Measurements from ENCODE around the gene TANC1.
"Not testable (repeated sequence)": the region's sequence is repeated elsewhere in the genome, so short reads cannot be mapped to it uniquely, and the experiment has no call there.

TANC1 gene

GRCh38 chr2:159013103-159013502 lies 44.7 kb downstream of the TANC1 start:
- peaks cover 13% of the 10 kb centered on the region for H3K9me3 ChIP-seq (ENCODE audit: control insufficient read depth, insufficient read depth, low read length)
- no peak overlapping the region for H3K9ac ChIP-seq (ENCODE audit: low read depth, low read length)
- no peaks in the 10 kb centered on the region for H3K36me3 ChIP-seq (ENCODE audit: insufficient read depth, low read length)

DNA sequence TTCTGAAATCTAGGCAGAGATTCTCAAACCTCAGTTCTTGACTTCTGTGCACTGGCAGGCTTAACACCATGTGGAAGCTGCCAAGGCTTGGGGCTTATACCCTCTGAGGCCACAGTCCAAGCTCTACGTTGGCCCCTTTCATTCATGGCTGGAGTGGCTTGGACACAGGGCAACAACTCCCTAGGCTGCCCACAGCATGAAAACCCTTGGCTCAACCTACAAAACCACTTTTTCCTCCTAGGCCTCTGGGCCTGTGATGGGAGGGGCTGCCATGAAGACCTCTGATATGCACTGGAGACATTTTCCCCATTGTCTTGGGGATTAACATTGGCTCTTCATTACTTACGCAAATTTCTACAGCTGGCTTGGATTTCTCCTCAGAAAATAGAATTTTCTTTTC lies 46.7 kb downstream of the TANC1 start:
- H3K9me3 ChIP-seq (ENCODE audit: control insufficient read depth, insufficient read depth, low read length): peaks cover 13% of the 10 kb centered on the region
- H3K36me3 ChIP-seq (ENCODE audit: insufficient read depth, low read length): no peaks in the 10 kb centered on the region
- H3K4me1 ChIP-seq (ENCODE audit: insufficient read depth, low read length): peaks cover 3% of the 10 kb centered on the region
- no peak overlapping the region for H3K9ac ChIP-seq (ENCODE audit: low read depth, low read length)

More at GRCh38 chr2:159013103-159013502, 44.7 kb downstream of the TANC1 start:
- peaks cover 5% of the 10 kb centered on the region for H3K4me1 ChIP-seq (ENCODE audit: insufficient read depth, low read length)

DNA sequence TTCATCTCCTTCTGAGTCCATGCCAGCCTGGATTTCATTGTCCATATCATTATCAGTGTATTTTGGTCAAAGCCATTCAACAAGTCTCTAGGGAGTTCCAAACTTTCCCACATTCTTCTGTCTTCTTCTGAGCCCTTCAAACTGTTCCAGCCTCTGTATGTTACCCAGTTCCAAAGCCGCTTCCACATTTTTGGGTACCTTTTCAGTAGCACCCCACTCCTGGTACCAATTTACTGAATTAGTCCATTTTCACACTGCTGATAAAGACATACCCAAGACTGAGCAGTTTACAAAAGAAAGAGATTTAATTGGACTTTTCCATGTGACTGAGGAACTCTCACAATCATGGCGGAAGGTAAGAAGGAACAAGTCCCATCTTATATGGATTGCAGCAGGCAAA lies 47.4 kb downstream of the TANC1 start:
- Histone ChIP-seq H3K9ac (ENCODE audit: low read depth, low read length) (no peak overlapping the region), H3K4me1 (ENCODE audit: insufficient read depth, low read length) (no peaks in the 10 kb centered on the region), H3K9me3 (ENCODE audit: control insufficient read depth, insufficient read depth, low read length) (peaks cover 13% of the 10 kb centered on the region), H3K36me3 (ENCODE audit: insufficient read depth, low read length) (no peaks in the 10 kb centered on the region)

- H3K9ac ChIP-seq (ENCODE audit: low read depth, low read length): no peak overlapping the region
- H3K36me3 ChIP-seq (ENCODE audit: insufficient read depth, low read length): no peaks in the 10 kb centered on the region
- H3K4me1 ChIP-seq (ENCODE audit: insufficient read depth, low read length): no peaks in the 10 kb centered on the region
- peaks cover 13% of the 10 kb centered on the region for H3K9me3 ChIP-seq (ENCODE audit: control insufficient read depth, insufficient read depth, low read length)
Measured at GRCh38 chr2:159017837-159018236, 49.4 kb downstream of the TANC1 start.

DNA sequence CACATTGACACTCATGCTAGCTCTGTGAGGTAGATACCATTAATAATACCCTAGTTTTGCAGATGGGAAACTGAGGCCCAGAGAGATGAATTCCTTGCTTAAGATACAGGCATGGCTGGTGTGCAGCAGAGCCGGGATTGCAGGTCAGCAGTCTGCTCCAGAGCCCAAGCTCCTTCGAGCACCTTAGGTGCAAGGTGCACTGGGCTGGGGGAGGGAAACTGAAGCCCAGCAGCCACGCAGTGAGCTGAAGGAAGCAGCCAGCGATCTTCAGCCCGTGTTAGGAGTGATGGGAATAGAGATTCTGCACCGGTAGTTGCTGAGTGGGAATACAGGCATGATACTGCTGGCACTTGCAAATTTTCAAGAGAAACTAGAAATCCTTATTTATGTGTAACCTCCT lies 50.6 kb downstream of the TANC1 start:
- H3K9ac ChIP-seq (ENCODE audit: low read depth, low read length): no peak overlapping the region
- no peaks in the 10 kb centered on the region for H3K4me1 ChIP-seq (ENCODE audit: insufficient read depth, low read length)
- no peaks in the 10 kb centered on the region for H3K36me3 ChIP-seq (ENCODE audit: insufficient read depth, low read length)
- H3K9me3 ChIP-seq (ENCODE audit: control insufficient read depth, insufficient read depth, low read length): peaks cover 10% of the 10 kb centered on the region

GRCh38 chr2:159022019-159022418 lies 53.6 kb downstream of the TANC1 start:
- Histone ChIP-seq H3K36me3 (ENCODE audit: insufficient read depth, low read length) (no peaks in the 10 kb centered on the region), H3K9me3 (ENCODE audit: control insufficient read depth, insufficient read depth, low read length) (no peaks in the 10 kb centered on the region), H3K9ac (ENCODE audit: low read depth, low read length) (no peak overlapping the region), H3K4me1 (ENCODE audit: insufficient read depth, low read length) (no peaks in the 10 kb centered on the region)

DNA sequence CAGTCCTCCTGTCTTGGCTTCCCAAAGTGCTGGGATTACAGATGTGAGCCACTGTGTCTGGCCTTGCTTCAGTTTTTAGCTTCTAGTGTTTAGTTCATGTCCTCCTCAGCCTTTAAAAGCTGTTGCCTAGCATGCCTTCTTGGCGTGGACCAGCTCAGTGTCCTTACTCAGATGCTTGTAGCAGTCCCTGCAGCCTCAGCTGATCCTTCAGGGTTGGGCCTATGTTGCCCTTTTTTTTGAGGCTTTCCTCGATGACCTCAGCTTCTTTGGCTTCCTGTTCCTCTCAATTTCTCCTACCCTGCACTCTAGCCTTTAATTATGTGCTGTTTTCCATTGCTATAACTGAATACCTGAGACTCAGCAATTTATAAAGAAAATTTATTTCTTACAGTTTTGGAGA lies 57.7 kb downstream of the TANC1 start:
- Histone ChIP-seq H3K36me3 (ENCODE audit: insufficient read depth, low read length) (no peaks in the 10 kb centered on the region), H3K4me1 (ENCODE audit: insufficient read depth, low read length) (peaks cover 10% of the 10 kb centered on the region; the same call in 1 of the 2 replicates), H3K9me3 (ENCODE audit: control insufficient read depth, insufficient read depth, low read length) (no peaks in the 10 kb centered on the region), H3K9ac (ENCODE audit: low read depth, low read length) (no peak overlapping the region)

GRCh38 chr2:159028776-159029175 lies 60.3 kb downstream of the TANC1 start:
- no peaks in the 10 kb centered on the region for H3K36me3 ChIP-seq (ENCODE audit: insufficient read depth, low read length)
- H3K9ac ChIP-seq (ENCODE audit: low read depth, low read length): no peak overlapping the region
- peaks cover 32% of the 10 kb centered on the region for H3K4me1 ChIP-seq (ENCODE audit: insufficient read depth, low read length)
- H3K9me3 ChIP-seq (ENCODE audit: control insufficient read depth, insufficient read depth, low read length): no peaks in the 10 kb centered on the region

- no peaks in the 10 kb centered on the region for H3K9me3 ChIP-seq (ENCODE audit: control insufficient read depth, insufficient read depth, low read length)
Measured at GRCh38 chr2:159029936-159030335, 61.5 kb downstream of the TANC1 start.

GRCh38 chr2:159030674-159031380 lies 62.4 kb downstream of the TANC1 start:
- no peaks in the 10 kb centered on the region for H3K9me3 ChIP-seq (ENCODE audit: control insufficient read depth, insufficient read depth, low read length)
- no peak overlapping the region for H3K9ac ChIP-seq (ENCODE audit: low read depth, low read length)
- H3K36me3 ChIP-seq (ENCODE audit: insufficient read depth, low read length): no peaks in the 10 kb centered on the region
- H3K4me1 ChIP-seq (ENCODE audit: insufficient read depth, low read length): peaks cover 38% of the 10 kb centered on the region

More at GRCh38 chr2:159029936-159030335, 61.5 kb downstream of the TANC1 start:
- Histone ChIP-seq H3K9ac (ENCODE audit: low read depth, low read length) (no peak overlapping the region), H3K4me1 (ENCODE audit: insufficient read depth, low read length) (peaks cover 32% of the 10 kb centered on the region), H3K36me3 (ENCODE audit: insufficient read depth, low read length) (no peaks in the 10 kb centered on the region)

DNA sequence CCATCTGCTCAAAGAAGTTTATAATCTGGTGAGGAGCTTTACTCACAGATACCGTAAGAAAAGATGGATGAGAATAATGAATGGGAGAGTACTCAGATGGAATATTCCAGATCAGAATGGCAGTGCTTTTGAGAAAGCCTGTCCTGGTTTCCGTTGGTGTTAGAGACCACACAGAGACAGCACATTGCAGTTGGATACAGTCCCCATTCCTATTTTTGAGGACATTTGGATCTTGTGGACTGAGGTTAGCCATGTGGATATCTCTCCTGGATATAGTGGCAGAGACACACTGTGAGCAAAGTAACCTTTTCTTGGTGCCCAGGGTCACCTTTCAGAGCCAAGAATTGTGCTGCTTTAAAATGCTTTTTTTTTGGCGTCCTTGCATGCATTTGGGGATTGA lies 63.7 kb downstream of the TANC1 start:
- no peak overlapping the region for H3K9ac ChIP-seq (ENCODE audit: low read depth, low read length)
- H3K4me1 ChIP-seq (ENCODE audit: insufficient read depth, low read length): peaks cover 40% of the 10 kb centered on the region
- no peaks in the 10 kb centered on the region for H3K36me3 ChIP-seq (ENCODE audit: insufficient read depth, low read length)
- H3K9me3 ChIP-seq (ENCODE audit: control insufficient read depth, insufficient read depth, low read length): no peaks in the 10 kb centered on the region

- Histone ChIP-seq H3K4me1 (ENCODE audit: insufficient read depth, low read length) (peaks cover 40% of the 10 kb centered on the region), H3K9ac (ENCODE audit: low read depth, low read length) (no peak overlapping the region), H3K9me3 (ENCODE audit: control insufficient read depth, insufficient read depth, low read length) (no peaks in the 10 kb centered on the region), H3K36me3 (ENCODE audit: insufficient read depth, low read length) (no peaks in the 10 kb centered on the region)
Measured at GRCh38 chr2:159032580-159032979, 64.1 kb downstream of the TANC1 start.

DNA sequence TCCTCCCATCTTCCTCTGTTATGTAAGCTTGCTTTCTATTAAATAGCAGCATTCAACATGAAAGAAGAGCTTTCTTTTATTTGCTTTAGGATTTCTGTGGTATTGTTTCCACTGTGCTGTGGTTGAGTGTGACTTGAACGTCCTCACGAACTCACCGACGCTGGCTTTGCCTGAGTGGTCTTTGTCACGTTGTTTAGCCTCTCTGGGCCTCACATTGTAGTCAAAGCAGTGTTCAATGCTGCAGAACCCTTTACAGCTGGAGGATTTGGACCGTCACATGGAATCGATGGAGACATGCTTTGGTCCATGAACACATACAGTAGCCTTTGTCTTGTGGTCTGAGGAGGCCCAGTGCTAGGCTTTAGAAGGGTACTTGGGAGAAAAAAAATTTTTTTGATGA lies 66.3 kb downstream of the TANC1 start:
- H3K9ac ChIP-seq (ENCODE audit: low read depth, low read length): no peak overlapping the region
- no peaks in the 10 kb centered on the region for H3K36me3 ChIP-seq (ENCODE audit: insufficient read depth, low read length)
- H3K9me3 ChIP-seq (ENCODE audit: control insufficient read depth, insufficient read depth, low read length): no peaks in the 10 kb centered on the region
- H3K4me1 ChIP-seq (ENCODE audit: insufficient read depth, low read length): peaks cover 40% of the 10 kb centered on the region

DNA sequence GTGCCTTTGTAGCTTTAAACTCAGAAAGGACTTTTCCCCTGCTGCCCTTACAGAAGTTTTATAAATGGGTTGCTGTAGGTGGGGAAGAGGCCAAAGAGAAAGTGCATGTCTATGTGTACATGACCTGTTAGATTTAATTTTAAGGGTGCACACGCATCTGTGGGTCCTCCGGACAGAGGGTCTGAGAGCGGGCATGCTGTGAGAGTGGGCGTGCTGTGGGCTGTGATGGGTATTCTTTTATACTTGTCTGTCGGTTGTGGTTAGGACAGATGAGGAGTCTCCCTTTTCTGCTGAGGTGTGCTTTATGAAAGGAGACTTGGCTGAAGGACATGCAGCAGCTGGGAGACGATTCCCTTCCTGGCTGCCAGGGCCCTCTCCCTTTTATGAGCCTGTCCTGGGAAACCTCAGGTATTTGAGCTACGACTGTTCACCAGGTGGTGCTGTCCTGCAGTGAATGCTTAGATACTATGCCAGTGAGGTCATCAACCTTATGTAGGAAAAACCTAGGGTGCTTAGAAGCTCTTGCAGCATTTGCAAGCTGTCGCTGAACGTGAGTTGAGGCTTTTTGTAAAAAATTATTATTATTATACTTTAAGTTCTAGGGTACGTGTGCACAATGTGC lies 67.5 kb downstream of the TANC1 start:
- H3K9me3 ChIP-seq (ENCODE audit: control insufficient read depth, insufficient read depth, low read length): no peaks in the 10 kb centered on the region
- H3K36me3 ChIP-seq (ENCODE audit: insufficient read depth, low read length): no peaks in the 10 kb centered on the region

GRCh38 chr2:159036461-159036860 lies 68.0 kb downstream of the TANC1 start:
- not testable (repeated sequence) for H3K9me3 ChIP-seq (ENCODE audit: control insufficient read depth, insufficient read depth, low read length); H3K36me3 ChIP-seq (ENCODE audit: insufficient read depth, low read length); H3K9ac ChIP-seq (ENCODE audit: low read depth, low read length)
- peaks cover 27% of the 10 kb centered on the region for H3K4me1 ChIP-seq (ENCODE audit: insufficient read depth, low read length)

More for the DNA sequence above, 67.5 kb downstream of the TANC1 start:
- H3K4me1 ChIP-seq (ENCODE audit: insufficient read depth, low read length): peaks cover 32% of the 10 kb centered on the region
- H3K9ac ChIP-seq (ENCODE audit: low read depth, low read length): no peak overlapping the region

All from ES-I3 (cell line).